Activated CD8-positive, alpha-beta T cell treated with anti-CD3 and anti-CD28 coated beads, Interleukin-2, amount 10 ng/mL, durations not matched to agents 7 days and 5 days (primary cell): ENCODE measurements around the gene REEP3. TPM values are rescaled to one million over a fixed set of nuclear protein-coding genes. Genes with fewer than 3 reads are reported as not detected.

Experiments
- ATAC-seq: fragments of 150-1000 bp; cut with Tn5 transposase; one replicate; pipeline ENCODE4 v1.10.0; 2021; ENCODE audit warnings: moderate library complexity
- CTCF ChIA-PET: fragments of 350-600 bp; sonication (Branson Sonifier 250); formaldehyde crosslinking; loops from one replicate; lab custom pipeline; 2021; ENCODE audit warnings: antibody characterized with exemption; lab: Charles Lee
- POLR2A ChIA-PET: fragments of 350-600 bp; sonication (Branson Sonifier 250); formaldehyde crosslinking; loops from one replicate; lab custom pipeline; 2021; ENCODE audit warnings: antibody characterized with exemption; lab: Charles Lee
- DNase-seq: peaks from one replicate; pipeline ENCODE4 v3.0.0-alpha.2; 2020
- H3K27ac Mint-ChIP-seq: one replicate; pipeline ENCODE4 v1.8.0; 2021; ENCODE audit warnings: mild to moderate bottlenecking, mixed read lengths
- H3K27me3 Mint-ChIP-seq: one replicate; pipeline ENCODE4 v1.8.0; 2021; ENCODE audit warnings: low read depth, mixed read lengths
- H3K36me3 Mint-ChIP-seq: one replicate; pipeline ENCODE4 v1.8.0; 2021; ENCODE audit warnings: low read depth, mixed read lengths
- H3K4me1 Mint-ChIP-seq: one replicate; pipeline ENCODE4 v1.8.0; 2021; ENCODE audit warnings: low read depth, mixed read lengths
- H3K4me3 Mint-ChIP-seq: one replicate; pipeline ENCODE4 v1.8.0; 2021; ENCODE audit warnings: mild to moderate bottlenecking, mixed read lengths
- H3K9me3 Mint-ChIP-seq: one replicate; pipeline ENCODE4 v1.8.0; 2022; ENCODE audit warnings: mixed read lengths; ENCODE audit not compliant: insufficient read depth
- total RNA-seq, 2 experiments: library from RNA; stranded (reverse); gene quantifications; one replicate each; pipeline ENCODE4 v1.2.3, GENCODE V29; 2021

Gene REEP3
- total RNA-seq, 2 experiments from 2014 or later: 17.5 to 17.6 TPM

DNA sequence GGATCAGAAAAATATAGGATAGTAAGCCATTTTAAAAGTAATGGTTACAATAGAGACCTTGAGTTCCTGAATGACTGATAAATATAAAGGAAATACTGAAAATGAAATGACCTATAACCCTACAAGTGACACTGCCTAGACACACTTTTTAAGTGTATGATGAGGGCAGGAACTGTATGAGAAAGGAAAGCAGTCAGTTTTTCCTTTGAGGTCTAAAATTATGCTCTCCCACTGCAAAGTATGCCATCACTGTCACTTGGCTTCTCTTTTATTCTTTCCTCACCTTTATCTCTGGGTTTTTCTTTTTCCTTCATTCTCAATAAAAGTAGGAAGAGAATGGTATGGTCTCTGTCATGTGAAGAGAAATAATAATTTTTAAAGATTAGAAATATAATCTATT is 13.5 kb downstream of the REEP3 start:
- ATAC-seq (no peak), DNase-seq (no peak)
- Mint-ChIP-seq H3K27me3 (no peaks in the 10 kb centered on the region), H3K36me3 (no peaks in the 10 kb centered on the region), H3K4me3 (no peak overlapping the region), H3K9me3 (no peaks in the 10 kb centered on the region), H3K27ac (no peak overlapping the region), H3K4me1 (no peaks in the 10 kb centered on the region)
- ChIA-PET CTCF (no interaction called here), POLR2A (no interaction called here)

DNA sequence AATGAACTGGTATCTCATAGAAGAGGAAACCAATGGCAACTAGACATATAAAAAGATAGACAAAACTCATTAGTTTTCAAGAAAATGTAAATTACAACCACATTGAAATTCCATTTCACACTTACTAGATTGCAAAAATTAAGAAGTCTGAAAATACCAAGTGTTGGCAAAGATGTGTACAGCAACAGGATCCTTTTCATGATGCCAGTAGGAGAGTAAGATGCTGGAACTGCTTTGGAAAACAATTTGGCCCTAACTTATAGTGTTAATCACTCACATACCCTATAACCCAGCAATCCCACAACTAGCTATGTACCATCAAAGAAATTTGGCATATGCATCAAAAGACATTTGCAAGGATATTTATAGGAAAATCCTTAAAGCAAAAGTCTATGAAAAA is 15.5 kb downstream of the REEP3 start:
- CTCF ChIA-PET: no interaction called here
- ATAC-seq (no peak), DNase-seq (no peak)
- H3K36me3 Mint-ChIP-seq: no peaks in the 10 kb centered on the region
- no peaks in the 10 kb centered on the region for H3K4me1 Mint-ChIP-seq
- H3K9me3 Mint-ChIP-seq: no peaks in the 10 kb centered on the region
- no peaks in the 10 kb centered on the region for H3K27me3 Mint-ChIP-seq
- POLR2A ChIA-PET: no interaction called here
- H3K27ac Mint-ChIP-seq: no peak overlapping the region
- no peak overlapping the region for H3K4me3 Mint-ChIP-seq

DNA sequence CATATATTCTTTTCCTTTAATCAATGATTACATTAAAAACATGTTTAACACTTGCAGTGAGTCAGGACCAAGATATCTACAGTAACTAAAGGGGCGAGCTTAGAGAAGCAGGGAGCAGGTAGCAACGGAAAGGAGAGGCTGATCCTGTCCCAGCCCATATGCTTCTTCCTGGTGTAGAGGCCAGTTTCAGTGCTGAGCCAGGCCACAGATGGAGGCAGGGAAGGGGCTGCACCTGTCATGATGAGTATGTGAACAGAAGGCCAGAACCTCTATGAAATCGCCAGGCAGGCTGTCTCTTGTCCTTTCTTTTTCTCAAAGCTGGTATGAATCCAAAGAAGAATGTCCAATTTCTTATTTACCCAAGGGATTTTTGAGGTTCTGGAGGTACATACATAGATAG is 16.3 kb downstream of the REEP3 start:
- CTCF ChIA-PET: interaction anchor here (1.0 kb wide), 1 partner anchor 371 kb away, joined by 4 read pairs; no protein-coding TSS in a partner anchor

DNA sequence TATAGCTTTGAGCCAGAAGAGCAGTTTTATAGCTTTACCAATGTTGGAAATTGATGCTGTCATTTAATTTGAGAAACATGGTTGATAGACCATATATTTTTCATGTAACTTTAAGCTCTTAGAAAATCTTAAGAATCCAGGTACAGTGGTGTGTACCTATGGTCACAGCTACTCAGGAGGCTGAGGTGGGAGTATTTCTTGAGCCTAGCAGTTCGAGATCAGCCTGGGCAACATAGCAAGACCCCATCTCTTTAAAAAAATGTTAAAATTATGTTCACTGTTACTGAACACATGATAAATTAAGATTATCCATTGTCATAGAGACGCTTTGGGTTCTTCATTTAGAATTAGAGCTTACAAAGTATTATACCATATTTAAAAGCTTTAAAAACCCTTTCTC is 18.2 kb downstream of the REEP3 start:
- ATAC-seq: no peak
- Mint-ChIP-seq H3K9me3 (no peaks in the 10 kb centered on the region), H3K27me3 (no peaks in the 10 kb centered on the region), H3K4me3 (no peak overlapping the region), H3K36me3 (no peaks in the 10 kb centered on the region), H3K27ac (no peak overlapping the region), H3K4me1 (peaks cover 6% of the 10 kb centered on the region)
- CTCF ChIA-PET: interaction anchor here (0.7 to 1.7 kb wide), 4 partner anchors 10 to 16 kb away, joined by 4 to 5 read pairs (median 4); no protein-coding TSS in a partner anchor
- POLR2A ChIA-PET: no interaction called here
- no peak for DNase-seq

More for the DNA sequence above, 16.3 kb downstream of the REEP3 start:
- ATAC-seq: no peak
- POLR2A ChIA-PET: interaction anchor here (0.8 kb wide), 1 partner anchor 13 kb away, joined by 5 read pairs; no protein-coding TSS in a partner anchor
- H3K27me3 Mint-ChIP-seq: no peaks in the 10 kb centered on the region
- no peak for DNase-seq
- no peaks in the 10 kb centered on the region for H3K9me3 Mint-ChIP-seq
- no peak overlapping the region for H3K4me3 Mint-ChIP-seq
- H3K27ac Mint-ChIP-seq: no peak overlapping the region
- H3K4me1 Mint-ChIP-seq: no peaks in the 10 kb centered on the region
- H3K36me3 Mint-ChIP-seq: no peaks in the 10 kb centered on the region

DNA sequence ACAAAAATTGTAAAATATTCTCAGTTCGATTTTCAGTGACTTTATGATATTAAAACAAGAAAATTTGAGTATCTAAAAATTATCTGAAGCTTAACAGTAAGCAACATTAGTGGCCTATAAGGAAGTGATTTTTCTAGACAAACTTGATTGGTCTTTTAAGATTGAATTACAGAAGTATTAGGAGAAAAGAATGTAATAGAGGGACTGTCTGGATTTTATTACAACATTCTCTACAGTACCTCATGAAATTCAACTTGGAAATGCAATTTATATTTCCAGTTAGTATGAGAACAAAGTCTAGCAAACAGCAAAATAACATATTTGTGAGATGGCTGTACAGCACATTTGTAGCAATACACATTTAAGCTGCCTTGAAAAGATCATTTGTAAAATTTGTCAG is 18.8 kb downstream of the REEP3 start:
- Mint-ChIP-seq H3K36me3 (no peaks in the 10 kb centered on the region), H3K27ac (no peak overlapping the region), H3K4me3 (no peak overlapping the region), H3K9me3 (no peaks in the 10 kb centered on the region), H3K27me3 (no peaks in the 10 kb centered on the region), H3K4me1 (peaks cover 6% of the 10 kb centered on the region)
- no peak for DNase-seq
- ChIA-PET POLR2A (no interaction called here), CTCF (interaction anchor here (1.0 to 1.7 kb wide), 4 partner anchors 9 to 17 kb away, joined by 4 to 5 read pairs (median 5); no protein-coding TSS in a partner anchor)
- no peak for ATAC-seq

DNA sequence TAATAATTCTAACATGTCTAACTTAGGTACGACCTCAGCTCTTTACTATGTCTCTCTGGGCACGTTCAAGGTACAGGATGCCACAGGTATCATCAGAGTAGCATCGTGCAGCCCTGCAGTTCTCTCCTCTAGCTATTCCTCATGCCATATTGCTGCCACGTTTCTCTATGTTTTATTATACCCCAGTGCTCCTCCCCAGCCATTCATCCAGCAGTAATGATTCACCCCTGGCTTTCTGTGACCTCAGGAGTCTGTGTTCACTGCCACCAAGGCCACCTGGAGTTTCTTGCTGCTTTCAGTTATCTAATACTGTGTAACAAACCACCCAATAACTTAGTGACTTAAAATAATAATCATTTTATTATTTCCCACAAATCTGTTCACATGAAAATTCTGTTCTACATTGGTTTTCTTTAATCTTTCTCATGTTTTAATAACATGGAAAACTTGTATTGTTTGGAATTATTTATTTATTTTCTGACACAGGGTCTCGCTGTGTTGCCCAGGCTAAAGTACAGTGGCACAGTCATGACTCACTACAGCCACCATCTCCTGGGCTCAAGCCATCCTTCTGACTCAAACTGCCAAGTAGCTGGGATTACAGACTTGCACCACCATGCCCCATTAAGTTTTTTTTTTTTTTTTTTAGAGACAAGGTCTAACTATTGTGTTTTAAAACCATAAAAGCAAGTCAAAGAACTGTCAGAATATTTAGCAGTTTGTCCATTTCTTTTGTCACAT is 21.8 kb downstream of the REEP3 start:
- POLR2A ChIA-PET: no interaction called here
- H3K4me1 Mint-ChIP-seq: peaks cover 6% of the 10 kb centered on the region
- H3K4me3 Mint-ChIP-seq: no peak overlapping the region
- DNase-seq (no peak), ATAC-seq (no peak)
- CTCF ChIA-PET: interaction anchor here (1.7 kb wide), 1 partner anchor 86 kb away, joined by 4 read pairs; no protein-coding TSS in a partner anchor
- H3K27me3 Mint-ChIP-seq: no peaks in the 10 kb centered on the region
- H3K36me3 Mint-ChIP-seq: peaks cover 8% of the 10 kb centered on the region
- H3K27ac Mint-ChIP-seq: no peak overlapping the region
- H3K9me3 Mint-ChIP-seq: no peaks in the 10 kb centered on the region

DNA sequence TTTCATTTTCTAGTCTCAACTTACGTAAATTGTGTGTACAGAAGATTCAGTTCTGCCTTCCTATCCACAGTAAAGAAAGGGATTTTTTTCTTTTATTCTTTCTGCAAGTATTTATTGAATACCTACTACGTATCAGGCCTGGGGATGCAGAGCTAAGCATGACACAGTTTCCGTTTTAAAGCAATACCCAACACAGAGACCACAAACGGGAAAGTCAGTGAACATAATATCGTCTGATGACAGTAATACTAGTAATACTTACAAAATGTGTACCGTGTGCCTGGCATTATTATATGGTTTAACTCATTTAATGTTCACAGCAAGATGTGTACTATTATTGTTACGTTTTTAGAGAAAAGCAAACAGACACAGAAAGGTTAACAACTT is 22.4 kb downstream of the REEP3 start:
- ChIA-PET POLR2A (no interaction called here), CTCF (interaction anchor here (1.7 kb wide), 1 partner anchor 86 kb away, joined by 4 read pairs; no protein-coding TSS in a partner anchor)
- DNase-seq: no peak
- Mint-ChIP-seq H3K9me3 (no peaks in the 10 kb centered on the region), H3K27ac (no peak overlapping the region), H3K4me3 (no peak overlapping the region), H3K27me3 (no peaks in the 10 kb centered on the region), H3K36me3 (peaks cover 8% of the 10 kb centered on the region), H3K4me1 (peaks cover 6% of the 10 kb centered on the region)
- no peak for ATAC-seq

DNA sequence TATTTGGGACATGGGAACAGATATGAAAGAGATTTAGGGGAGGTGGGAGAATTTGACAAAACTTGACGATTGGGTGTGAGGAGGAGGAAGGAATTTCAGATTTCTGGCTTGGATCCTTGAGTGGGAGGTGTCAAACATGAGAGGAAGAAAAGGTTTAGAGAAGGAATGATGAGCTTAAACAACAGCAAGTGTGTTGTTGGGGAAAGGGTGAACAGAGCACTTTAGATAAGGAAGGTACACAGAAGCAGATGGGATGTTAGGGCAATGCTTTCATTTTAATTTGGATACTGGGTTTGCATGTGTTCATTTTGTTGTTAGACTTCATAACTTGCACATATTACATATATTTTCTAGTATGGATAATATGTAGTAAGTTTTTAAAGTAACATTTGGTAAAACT is 23.2 kb downstream of the REEP3 start:
- no peak for DNase-seq
- no peaks in the 10 kb centered on the region for H3K27me3 Mint-ChIP-seq
- peaks cover 11% of the 10 kb centered on the region for H3K36me3 Mint-ChIP-seq
- H3K4me3 Mint-ChIP-seq: no peak overlapping the region
- ATAC-seq: no peak
- POLR2A ChIA-PET: no interaction called here
- CTCF ChIA-PET: interaction anchor here (1.0 kb wide), 1 partner anchor 377 kb away, joined by 4 read pairs; no protein-coding TSS in a partner anchor
- H3K4me1 Mint-ChIP-seq: peaks cover 6% of the 10 kb centered on the region
- H3K27ac Mint-ChIP-seq: no peak overlapping the region
- H3K9me3 Mint-ChIP-seq: no peaks in the 10 kb centered on the region

DNA sequence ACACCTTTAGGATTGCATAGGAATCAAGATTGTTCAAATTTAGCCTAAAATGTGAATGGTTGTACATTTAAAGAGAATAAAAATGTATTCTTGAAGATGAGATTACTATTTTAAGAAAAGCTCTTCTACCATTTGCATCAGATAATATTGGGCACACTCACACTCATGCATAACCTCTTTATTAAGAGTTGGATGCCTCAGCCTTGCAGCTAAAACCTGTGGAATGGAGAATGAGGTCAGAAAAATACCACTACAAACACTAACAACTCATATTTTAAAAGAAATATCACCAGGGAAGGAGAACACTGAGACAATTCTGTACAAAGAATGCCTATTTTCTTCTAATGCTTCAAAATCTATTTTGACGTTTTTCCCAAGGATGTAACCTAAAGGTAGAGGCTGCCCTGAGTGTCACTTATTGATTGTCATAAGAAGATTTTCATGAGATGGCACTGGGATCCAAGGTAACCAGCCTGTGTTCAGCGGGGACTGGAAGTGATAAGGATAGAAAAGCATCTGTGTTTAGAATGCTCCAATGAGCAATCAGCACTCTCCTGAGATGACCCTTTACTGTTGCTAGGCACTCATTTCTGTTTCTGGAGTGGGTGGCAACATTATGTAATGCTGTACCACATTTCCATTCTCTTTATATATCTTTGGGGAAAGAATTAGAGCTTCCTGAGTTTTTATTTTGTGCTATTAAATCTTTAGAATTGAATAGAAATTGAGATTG is 26.6 kb downstream of the REEP3 start:
- CTCF ChIA-PET: interaction anchor here (1.1 kb wide), 1 partner anchor 35 kb away, joined by 3 read pairs; no protein-coding TSS in a partner anchor
- ATAC-seq (no peak), DNase-seq (no peak)
- no peak overlapping the region for H3K4me3 Mint-ChIP-seq
- no peaks in the 10 kb centered on the region for H3K9me3 Mint-ChIP-seq
- peaks cover 7% of the 10 kb centered on the region for H3K4me1 Mint-ChIP-seq
- POLR2A ChIA-PET: no interaction called here
- peaks cover 12% of the 10 kb centered on the region for H3K36me3 Mint-ChIP-seq
- H3K27me3 Mint-ChIP-seq: no peaks in the 10 kb centered on the region
- H3K27ac Mint-ChIP-seq: no peak overlapping the region

DNA sequence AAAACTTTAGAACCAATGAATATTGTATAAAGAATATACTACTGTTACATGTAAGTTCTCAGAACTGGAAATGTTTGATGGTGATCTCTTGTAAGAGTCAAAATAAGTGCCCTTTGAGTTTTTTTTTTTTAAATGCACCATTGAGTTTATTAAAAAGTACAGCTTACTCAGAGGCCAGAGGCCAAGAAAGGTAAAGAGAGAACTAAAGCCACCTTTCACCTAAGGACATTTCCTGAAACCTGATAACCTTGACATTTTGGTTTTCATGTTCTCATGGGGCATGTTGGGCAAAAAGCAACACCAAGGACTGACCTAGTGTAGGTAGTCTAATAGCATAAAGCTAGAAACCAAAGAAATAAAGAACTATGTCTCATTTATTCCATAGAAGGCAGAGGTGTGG is 27.7 kb downstream of the REEP3 start:
- H3K27ac Mint-ChIP-seq: no peak overlapping the region
- no peaks in the 10 kb centered on the region for H3K9me3 Mint-ChIP-seq
- CTCF ChIA-PET: interaction anchor here (1.2 kb wide), 1 partner anchor 9 kb away, joined by 5 read pairs; no protein-coding TSS in a partner anchor
- H3K4me1 Mint-ChIP-seq: peaks cover 11% of the 10 kb centered on the region
- no peak for DNase-seq
- no peak overlapping the region for H3K4me3 Mint-ChIP-seq
- no peaks in the 10 kb centered on the region for H3K27me3 Mint-ChIP-seq
- POLR2A ChIA-PET: interaction anchor here (0.6 kb wide), 1 partner anchor 407 kb away, joined by 3 read pairs; no protein-coding TSS in a partner anchor
- no peak for ATAC-seq
- H3K36me3 Mint-ChIP-seq: peaks cover 15% of the 10 kb centered on the region

DNA sequence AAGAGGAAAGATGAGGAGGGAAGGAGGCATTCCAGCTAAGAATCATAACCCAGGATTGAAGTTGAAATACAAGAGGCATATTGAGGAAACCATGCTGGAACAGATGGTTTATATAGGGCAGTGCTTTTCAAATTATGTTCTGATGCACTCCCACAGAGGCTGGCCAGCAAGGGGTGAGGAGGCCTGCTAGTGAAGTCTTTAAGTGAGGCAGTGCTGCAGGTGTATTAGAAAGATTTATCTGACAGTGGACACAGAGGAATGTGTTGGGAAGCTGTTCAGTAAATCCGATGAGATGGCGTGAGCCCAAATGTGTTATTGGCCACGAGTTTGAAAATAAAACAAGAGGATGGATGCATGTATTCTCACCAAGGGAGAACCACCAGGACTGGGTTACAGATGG is 28.6 kb downstream of the REEP3 start:
- ATAC-seq: no peak
- no peaks in the 10 kb centered on the region for H3K9me3 Mint-ChIP-seq
- no peak for DNase-seq
- peaks cover 18% of the 10 kb centered on the region for H3K4me1 Mint-ChIP-seq
- H3K4me3 Mint-ChIP-seq: no peak overlapping the region
- no peak overlapping the region for H3K27ac Mint-ChIP-seq
- ChIA-PET POLR2A (no interaction called here), CTCF (interaction anchor here (1.2 to 1.3 kb wide), 2 partner anchors 10 to 73 kb away, joined by 3 to 5 read pairs; no protein-coding TSS in a partner anchor)
- peaks cover 15% of the 10 kb centered on the region for H3K36me3 Mint-ChIP-seq
- no peaks in the 10 kb centered on the region for H3K27me3 Mint-ChIP-seq

DNA sequence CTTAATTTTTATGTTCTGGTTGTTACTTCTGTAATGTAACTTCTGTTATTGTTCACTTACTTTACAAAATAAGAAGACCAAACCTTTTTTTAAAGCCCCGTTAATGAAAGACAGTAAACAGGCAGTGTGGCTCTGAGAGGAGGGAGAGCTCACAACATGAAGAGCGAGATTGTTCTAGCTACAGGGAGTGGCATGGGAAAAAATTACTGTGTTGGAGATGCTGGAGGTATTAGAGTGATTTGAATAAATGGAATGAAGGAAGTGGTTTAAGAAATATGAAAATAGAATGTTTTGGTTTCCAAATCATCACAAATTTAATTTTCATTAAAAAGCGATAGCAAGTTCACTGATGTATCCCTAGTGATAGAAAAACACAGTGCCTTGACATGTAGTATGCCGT is 31.8 kb downstream of the REEP3 start:
- DNase-seq (no peak), ATAC-seq (no peak)
- peaks cover 10% of the 10 kb centered on the region for H3K36me3 Mint-ChIP-seq
- CTCF ChIA-PET: no interaction called here
- no peak overlapping the region for H3K27ac Mint-ChIP-seq
- peaks cover 28% of the 10 kb centered on the region for H3K4me1 Mint-ChIP-seq
- POLR2A ChIA-PET: no interaction called here
- H3K9me3 Mint-ChIP-seq: no peaks in the 10 kb centered on the region
- no peak overlapping the region for H3K4me3 Mint-ChIP-seq
- no peaks in the 10 kb centered on the region for H3K27me3 Mint-ChIP-seq
